ENCODE measurements around the gene ARL10.

- TF ChIP-seq CTCF (IDR thresholded peaks at IDR 0.05; ENCODE audit: insufficient read depth, low read depth, low read length) (no peak), EZH2 (IDR thresholded peaks at IDR 0.05; ENCODE audit: insufficient read depth, low read length) (no peak)
Observed at GRCh38 chr5:176341325-176342157, 23.7 kb upstream of the ARL10 start.

All from astrocyte (in vitro differentiated cells and primary cell).